Measurements from ENCODE around the gene UBC.
"Not testable (repeated sequence)": the region's sequence is repeated elsewhere in the genome, so short reads cannot be mapped to it uniquely, and the experiment has no call there.

DNA sequence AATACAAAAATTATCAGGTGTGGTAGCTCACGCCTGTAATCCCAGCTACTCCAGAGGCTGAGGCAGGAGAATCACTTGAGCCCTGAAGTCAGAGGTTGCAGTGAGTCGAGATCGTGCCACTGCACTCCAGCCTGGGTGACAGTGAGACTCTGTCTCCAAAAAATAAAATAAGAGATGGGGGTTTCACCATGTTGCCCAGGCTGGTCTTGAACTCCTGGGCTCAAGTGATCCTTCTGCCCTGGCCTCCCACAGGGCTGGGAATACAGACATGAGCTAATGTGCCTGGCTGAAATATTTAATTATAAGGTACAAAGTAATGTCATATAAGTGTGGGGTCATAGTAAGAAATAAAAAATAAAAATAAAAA lies 4.2 kb upstream of the UBC start:
- not testable (repeated sequence) for TF ChIP-seq NBN (IDR thresholded peaks at IDR 0.05; ENCODE audit: low read depth); SP1 (CRISPR knock-in tag; IDR thresholded peaks at IDR 0.05); CBFA2T3 (IDR thresholded peaks at IDR 0.05); OTX1 (CRISPR knock-in tag; IDR thresholded peaks at IDR 0.05); TAF1 (IDR thresholded peaks at IDR 0.05; ENCODE audit: control insufficient read depth, extremely low read depth, insufficient read depth, low read length, severe bottlenecking); FOXP1 (CRISPR knock-in tag; IDR thresholded peaks at IDR 0.05); CTCF (IDR thresholded peaks at IDR 0.05 in 2 of 3, conservative IDR thresholded peaks at IDR 0.05 in 1 of 3; ENCODE audit: insufficient read depth in 2 of 3, low read depth in 1 of 3, low read length in 3 of 3); POLR2B (IDR thresholded peaks at IDR 0.05; ENCODE audit: low read depth, partially characterized antibody); THAP7 (CRISPR knock-in tag; IDR thresholded peaks at IDR 0.05); TEAD1 (CRISPR knock-in tag; IDR thresholded peaks at IDR 0.05)

Data from K562 (cell line).